HepG2 (cell line): ENCODE results near the gene TRMT112. TPM values are rescaled to one million over a fixed set of nuclear protein-coding genes. Genes with fewer than 3 reads are reported as not detected.

ENCODE experiments used
- AGO1 ChIP-seq: fragments of 200-400 bp; formaldehyde crosslinking; IDR thresholded peaks from 2 replicates; pipeline ENCODE4 v1.6.1; 2017; ENCODE audit warnings: mild to moderate bottlenecking, low read depth, low read length, moderate library complexity; ENCODE audit not compliant: poor library complexity, severe bottlenecking
- ARID4A ChIP-seq: sonication (generic); formaldehyde crosslinking; IDR thresholded peaks from 2 replicates; pipeline ENCODE4 v1.5.0; 2020; ENCODE audit warnings: mild to moderate bottlenecking, missing genetic modification reagents, borderline replicate concordance
- CHD4 ChIP-seq: fragments of 200-600 bp; sonication (generic); IDR thresholded peaks from 2 replicates; pipeline ENCODE4 v1.7.0; 2017; ENCODE audit warnings: mild to moderate bottlenecking, low read length, borderline replicate concordance
- CREB3 ChIP-seq: sonication (generic); formaldehyde crosslinking; IDR thresholded peaks from 2 replicates; pipeline ENCODE4 v1.5.0; 2020; ENCODE audit warnings: missing genetic modification reagents
- ESRRA ChIP-seq: sonication (generic); formaldehyde crosslinking; IDR thresholded peaks from 2 replicates; pipeline ENCODE4 v1.5.1; 2020; ENCODE audit warnings: mild to moderate bottlenecking, low read depth, missing genetic modification reagents
- ETV5 ChIP-seq: IDR thresholded peaks from 2 replicates; pipeline ENCODE4 v1.6.1; 2018; ENCODE audit warnings: missing biosample characterization, missing genetic modification reagents, inconsistent platforms, borderline replicate concordance
- HHEX ChIP-seq: IDR thresholded peaks from 2 replicates; pipeline ENCODE4 v1.6.1; 2016; ENCODE audit warnings: control low read depth
- HNF4G ChIP-seq, 2 experiments: sonication (generic) in 1 of 2; formaldehyde crosslinking in 1 of 2; IDR thresholded peaks; 2 replicates each; pipeline versions ENCODE4 v1.4.0 to v1.6.1; 2011 to 2020; ENCODE audit warnings: borderline replicate concordance in 2 of 2, low read depth in 2 of 2, mild to moderate bottlenecking in 2 of 2, low read length in 1 of 2, missing genetic modification reagents in 1 of 2, moderate library complexity in 1 of 2
- HNRNPUL1 ChIP-seq: fragments of 200-400 bp; formaldehyde crosslinking; IDR thresholded peaks from 2 replicates; pipeline ENCODE4 v1.6.1; 2017; ENCODE audit warnings: low read depth, mild to moderate bottlenecking, low read length, moderate library complexity
- MTA1 ChIP-seq: sonication (generic); formaldehyde crosslinking; IDR thresholded peaks from 2 replicates; pipeline ENCODE4 v1.4.0; 2020; ENCODE audit warnings: missing genetic modification reagents, mild to moderate bottlenecking, borderline replicate concordance
- MXI1 ChIP-seq: IDR thresholded peaks from 3 replicates; pipeline ENCODE4 v1.6.1; 2012; ENCODE audit warnings: low read depth, low read length, inconsistent platforms, borderline replicate concordance
- NFE2 ChIP-seq: sonication (generic); formaldehyde crosslinking; IDR thresholded peaks from 2 replicates; pipeline ENCODE4 v1.4.0; 2020; ENCODE audit warnings: missing genetic modification reagents
- PATZ1 ChIP-seq: sonication (generic); formaldehyde crosslinking; IDR thresholded peaks from 2 replicates; pipeline ENCODE4 v1.4.0; 2020; ENCODE audit warnings: missing genetic modification reagents
- ZBTB2 ChIP-seq: sonication (generic); formaldehyde crosslinking; IDR thresholded peaks from 2 replicates; pipeline ENCODE4 v1.8.0; 2022; ENCODE audit warnings: low read depth, missing genetic modification reagents
- ZFX ChIP-seq: sonication (generic); formaldehyde crosslinking; IDR thresholded peaks from 2 replicates; pipeline ENCODE4 v1.4.0; 2020; ENCODE audit warnings: mild to moderate bottlenecking, low read depth, missing genetic modification reagents, moderate library complexity
- ZMYM3 ChIP-seq: sonication (generic); formaldehyde crosslinking; IDR thresholded peaks from 2 replicates; pipeline ENCODE4 v1.5.1; 2020; ENCODE audit warnings: mild to moderate bottlenecking, missing genetic modification reagents
- ZNF180 ChIP-seq: sonication (generic); formaldehyde crosslinking; IDR thresholded peaks from 2 replicates; pipeline ENCODE4 v1.4.0; 2020; ENCODE audit warnings: low read depth, missing genetic modification reagents, borderline replicate concordance
- ZNF451 ChIP-seq: sonication (generic); formaldehyde crosslinking; IDR thresholded peaks from 2 replicates; pipeline ENCODE4 v1.5.0; 2020; ENCODE audit warnings: mild to moderate bottlenecking, missing genetic modification reagents
- ZNF782 ChIP-seq: sonication (generic); formaldehyde crosslinking; IDR thresholded peaks from 2 replicates; pipeline ENCODE4 v1.4.0; 2020; ENCODE audit warnings: missing genetic modification reagents, mild to moderate bottlenecking, borderline replicate concordance
- ZSCAN31 ChIP-seq: sonication (generic); formaldehyde crosslinking; IDR thresholded peaks from 2 replicates; pipeline ENCODE4 v1.5.0; 2020; ENCODE audit warnings: low read depth, mild to moderate bottlenecking, missing genetic modification reagents
- polyA plus RNA-seq, 8 experiments: library from polyadenylated mRNA; depleted of rRNA in 3 of 8; stranded (reverse) in 7 of 8; unstranded in 1 of 8; fragments of >200 nt; fragmentation: Illumina TruSeq in 4 of 8; extraction: Trizol in 4 of 8; gene quantifications; 2 replicates each; pipeline versions ENCODE4 v1.2.1 to v1.2.3, GENCODE V29; 2011 to 2016; ENCODE audit warnings: low read depth in 4 of 8, missing spikeins in 1 of 8, mixed read lengths in 1 of 8; ENCODE audit not compliant: insufficient read depth in 1 of 8
- total RNA-seq, 5 experiments: library from RNA; depleted of rRNA; stranded (reverse); fragments of >200 nt; fragmentation: Illumina TruSeq; extraction: Trizol; gene quantifications; 2 replicates each; pipeline ENCODE4 v1.2.3, GENCODE V29; 2016; ENCODE audit warnings: low read depth in 1 of 5

The TRMT112 gene
- total and polyA plus RNA-seq, 2 of the 13 experiments (the other 11 are each of a cell fraction or from before 2014, with no cell fraction given): 186 to 409 TPM

- TF ChIP-seq ZNF180 (CRISPR knock-in tag) (no peak), ZNF782 (CRISPR knock-in tag) (no peak), MTA1 (CRISPR knock-in tag) (0 out of 2 replicates have a peak, but pooled peaks have one; percentile 49), PATZ1 (CRISPR knock-in tag) (peak; percentile 41; the same call in 1 of the 2 replicates), ZNF451 (CRISPR knock-in tag) (no peak), HHEX (CRISPR knock-in tag) (no peak), CREB3 (CRISPR knock-in tag) (no peak), ZBTB2 (no peak), HNF4G (IDR thresholded peaks at IDR 0.05; ENCODE audit: borderline replicate concordance, low read depth, low read length) (peak; percentile 44), HNF4G (CRISPR knock-in tag; IDR thresholded peaks at IDR 0.05; ENCODE audit: borderline replicate concordance, low read depth) (0 out of 2 replicates have a peak, but pooled peaks have one; percentile 25), ETV5 (CRISPR knock-in tag) (no peak), NFE2 (CRISPR knock-in tag) (no peak), ARID4A (no peak), HNRNPUL1 (no peak), MXI1 (no peak), AGO1 (no peak), ZSCAN31 (no peak), ESRRA (CRISPR knock-in tag) (peak; percentile 94), ZMYM3 (CRISPR knock-in tag) (peak; percentile 85), ZFX (CRISPR knock-in tag) (peak; percentile 41; the same call in 1 of the 2 replicates), CHD4 (no peak)
Observed at GRCh38 chr11:64353715-64354506, 36.6 kb upstream of the TRMT112 start (continued).
